WTC11 (cell line): ENCODE results near the gene ASMT.

Experiments
- AFF4 ChIP-seq: sonication (generic); formaldehyde crosslinking; IDR thresholded peaks from 2 replicates; pipeline ENCODE4 v1.8.1; 2023; ENCODE audit warnings: mild to moderate bottlenecking, missing genetic modification reagents, borderline replicate concordance
- ATF1 ChIP-seq: sonication (generic); formaldehyde crosslinking; IDR thresholded peaks from 2 replicates; pipeline ENCODE4 v1.8.1; 2023; ENCODE audit warnings: mild to moderate bottlenecking, moderate library complexity, missing genetic modification reagents
- CDX4 ChIP-seq: fragments of 250-450 bp; sonication (Bioruptor Pico); IDR thresholded peaks from 2 replicates; pipeline ENCODE4 v1.9.0; 2021; ENCODE audit warnings: moderate library complexity, mild to moderate bottlenecking, inconsistent platforms, borderline replicate concordance
- CREB1 ChIP-seq: sonication (generic); formaldehyde crosslinking; IDR thresholded peaks from 2 replicates; pipeline ENCODE4 v1.8.0; 2023; ENCODE audit warnings: mild to moderate bottlenecking, missing genetic modification reagents
- IRF2 ChIP-seq: sonication (generic); formaldehyde crosslinking; IDR thresholded peaks from 2 replicates; pipeline ENCODE4 v1.8.0; 2022; ENCODE audit warnings: low read depth, missing genetic modification reagents, borderline replicate concordance
- SP1 ChIP-seq: sonication (generic); formaldehyde crosslinking; conservative IDR thresholded peaks from 2 replicates; pipeline ENCODE4 v1.8.1; 2022; ENCODE audit warnings: missing genetic modification reagents
- TEAD4 ChIP-seq: sonication (generic); formaldehyde crosslinking; IDR thresholded peaks from 2 replicates; pipeline ENCODE4 v1.8.0; 2022; ENCODE audit warnings: mild to moderate bottlenecking, missing genetic modification reagents
- ZBTB43 ChIP-seq: sonication (generic); formaldehyde crosslinking; IDR thresholded peaks from 2 replicates; pipeline ENCODE4 v1.8.1; 2023; ENCODE audit warnings: mild to moderate bottlenecking, missing genetic modification reagents
- ZNF425 ChIP-seq: fragments of 250-450 bp; sonication (Bioruptor Pico); conservative IDR thresholded peaks from 2 replicates; pipeline ENCODE4 v1.9.0; 2021; ENCODE audit warnings: mild to moderate bottlenecking
- TF ChIP-seq, protein P1 (sequence below): fragments of 200-600 bp; IDR thresholded peaks from 2 replicates; pipeline ENCODE4 v1.8.0; 2022; ENCODE audit warnings: antibody characterized with exemption

DNA sequence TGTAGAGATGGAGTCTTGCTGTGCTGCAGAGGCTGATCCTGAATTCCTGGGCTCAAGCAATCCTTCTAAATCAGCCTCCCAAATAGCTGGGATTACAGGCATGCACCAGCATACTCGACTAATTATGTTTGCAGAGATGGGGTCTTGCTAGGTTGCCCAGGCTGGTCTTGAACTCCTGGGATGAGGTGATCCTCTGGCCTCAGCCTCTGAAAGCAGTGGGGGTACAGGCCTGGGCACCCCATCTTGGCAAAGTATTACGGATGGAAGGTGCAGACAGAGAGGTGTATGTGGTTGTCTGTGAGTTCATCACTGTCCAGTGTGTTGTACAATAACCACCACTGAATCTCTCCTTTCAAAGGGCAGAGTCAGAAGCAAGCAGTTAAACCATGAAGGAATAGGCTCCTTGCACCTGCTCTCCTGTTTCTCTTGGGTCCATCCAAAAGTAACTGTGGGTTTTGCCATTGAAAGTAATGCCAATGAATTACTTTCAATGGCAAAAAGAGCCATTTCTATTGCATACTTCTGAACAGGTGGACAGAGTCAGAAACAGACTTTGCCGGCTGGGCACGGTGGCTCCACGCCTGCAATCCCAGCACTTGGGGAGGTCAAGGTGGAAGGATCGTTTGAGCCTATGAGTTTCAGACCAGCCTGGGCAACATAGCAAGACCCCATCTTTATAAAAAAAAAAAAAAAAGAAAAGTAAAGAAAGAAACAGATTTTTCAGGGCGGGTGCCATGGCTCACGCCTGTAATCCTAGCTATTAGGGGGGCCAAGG is 30.4 kb upstream of the ASMT start:
- TF ChIP-seq CDX4 (CRISPR knock-in tag) (no peak), SP1 (CRISPR knock-in tag) (no peak), IRF2 (CRISPR knock-in tag) (no peak), TEAD4 (CRISPR knock-in tag) (no peak), ZBTB43 (CRISPR knock-in tag) (no peak), ZNF425 (no peak), ATF1 (no peak), CREB1 (CRISPR knock-in tag) (no peak), AFF4 (CRISPR knock-in tag) (no peak)
- TF ChIP-seq, protein P1, sequence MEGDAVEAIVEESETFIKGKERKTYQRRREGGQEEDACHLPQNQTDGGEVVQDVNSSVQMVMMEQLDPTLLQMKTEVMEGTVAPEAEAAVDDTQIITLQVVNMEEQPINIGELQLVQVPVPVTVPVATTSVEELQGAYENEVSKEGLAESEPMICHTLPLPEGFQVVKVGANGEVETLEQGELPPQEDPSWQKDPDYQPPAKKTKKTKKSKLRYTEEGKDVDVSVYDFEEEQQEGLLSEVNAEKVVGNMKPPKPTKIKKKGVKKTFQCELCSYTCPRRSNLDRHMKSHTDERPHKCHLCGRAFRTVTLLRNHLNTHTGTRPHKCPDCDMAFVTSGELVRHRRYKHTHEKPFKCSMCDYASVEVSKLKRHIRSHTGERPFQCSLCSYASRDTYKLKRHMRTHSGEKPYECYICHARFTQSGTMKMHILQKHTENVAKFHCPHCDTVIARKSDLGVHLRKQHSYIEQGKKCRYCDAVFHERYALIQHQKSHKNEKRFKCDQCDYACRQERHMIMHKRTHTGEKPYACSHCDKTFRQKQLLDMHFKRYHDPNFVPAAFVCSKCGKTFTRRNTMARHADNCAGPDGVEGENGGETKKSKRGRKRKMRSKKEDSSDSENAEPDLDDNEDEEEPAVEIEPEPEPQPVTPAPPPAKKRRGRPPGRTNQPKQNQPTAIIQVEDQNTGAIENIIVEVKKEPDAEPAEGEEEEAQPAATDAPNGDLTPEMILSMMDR, result no peak
